GM21717 (cell line): ENCODE results near the gene ZNF469.
"Not testable (repeated sequence)": the region's sequence is repeated elsewhere in the genome, so short reads cannot be mapped to it uniquely, and the experiment has no call there.

Experiments used
- ATAC-seq: cut with Tn5 transposase; IDR thresholded peaks from one replicate; pipeline ENCODE4 v1.9.1; 2021; ENCODE audit warnings: mild to moderate bottlenecking, moderate library complexity; ENCODE audit not compliant: unreplicated experiment

Gene ZNF469

DNA sequence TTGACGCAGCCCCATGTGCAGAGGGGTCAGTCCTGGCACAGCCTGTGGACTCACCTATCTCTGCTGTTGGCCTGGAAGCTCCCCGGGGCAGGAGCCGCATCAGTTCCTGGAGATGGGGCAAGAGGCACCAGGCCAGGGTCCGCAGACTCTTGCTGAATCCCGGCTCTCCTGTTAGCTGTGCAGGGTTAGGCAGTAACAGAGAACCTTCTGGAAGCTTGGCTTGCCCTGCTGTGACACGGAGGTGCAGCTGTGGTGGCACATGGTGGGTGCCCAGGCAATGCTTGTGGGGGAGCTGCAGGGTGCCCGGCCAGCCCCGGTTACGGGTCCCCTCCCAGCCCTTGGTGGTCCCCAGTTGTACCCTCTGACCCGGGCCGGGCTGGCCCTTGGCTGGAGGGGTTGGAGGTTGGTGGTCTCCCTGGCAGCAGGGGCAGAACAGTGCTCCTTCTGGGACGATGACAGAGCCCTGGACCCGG, 26.0 kb upstream of the ZNF469 start:
- no peak for ATAC-seq

DNA sequence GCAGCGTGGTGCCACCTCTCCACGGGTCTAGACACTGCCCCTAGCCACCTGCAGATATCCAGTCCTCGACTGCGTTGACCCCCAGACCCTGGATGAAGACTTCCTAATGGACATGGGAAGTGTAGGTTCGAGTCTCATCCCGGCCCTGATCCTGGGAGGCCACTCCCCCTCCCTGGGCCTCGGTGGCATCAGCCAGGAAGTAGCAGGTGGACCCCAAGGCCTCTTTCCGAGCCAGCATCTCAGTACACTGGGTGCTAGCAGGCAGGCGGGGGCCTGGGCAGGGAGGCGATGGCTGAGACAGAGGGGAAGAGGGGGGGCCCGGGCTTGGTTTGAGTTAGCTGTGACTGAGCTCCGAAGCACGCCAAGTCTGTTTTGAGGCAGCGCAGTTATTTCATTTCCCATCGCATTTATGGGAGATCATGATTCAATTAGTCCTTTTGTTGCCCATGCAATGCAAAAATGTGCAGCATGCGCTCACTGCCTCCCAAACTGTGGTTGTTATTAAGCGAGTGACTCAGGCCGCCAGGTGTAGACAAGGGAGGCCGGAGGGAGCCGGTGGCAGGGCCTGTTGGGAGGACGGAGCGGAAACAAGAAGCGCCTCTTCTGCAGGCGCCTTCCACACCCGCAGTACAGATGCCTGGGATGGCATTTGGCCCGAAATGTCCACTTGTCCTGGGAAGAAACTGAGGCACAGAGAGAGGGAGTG, 25.3 kb upstream of the ZNF469 start:
- ATAC-seq: no peak

DNA sequence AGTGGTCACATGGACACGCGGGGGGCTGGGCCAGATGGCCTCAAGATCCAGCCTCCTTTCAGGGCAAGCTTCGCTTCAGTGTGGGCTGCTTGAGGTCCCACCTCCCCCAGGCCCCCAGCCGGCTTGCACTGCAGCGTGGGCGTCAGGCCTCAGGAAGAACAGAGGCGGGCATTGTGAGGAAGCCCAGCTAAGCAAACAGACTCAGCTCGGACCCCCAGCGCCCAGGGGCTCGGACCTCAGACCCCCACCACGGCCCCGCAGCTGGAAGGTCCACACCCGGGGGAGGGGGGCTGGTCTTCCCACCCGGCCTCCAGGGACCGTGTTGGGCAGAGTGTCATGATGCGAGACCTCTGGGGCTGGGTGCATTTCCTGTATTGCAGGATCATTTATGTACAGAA, 24.7 kb upstream of the ZNF469 start:
- no peak for ATAC-seq

DNA sequence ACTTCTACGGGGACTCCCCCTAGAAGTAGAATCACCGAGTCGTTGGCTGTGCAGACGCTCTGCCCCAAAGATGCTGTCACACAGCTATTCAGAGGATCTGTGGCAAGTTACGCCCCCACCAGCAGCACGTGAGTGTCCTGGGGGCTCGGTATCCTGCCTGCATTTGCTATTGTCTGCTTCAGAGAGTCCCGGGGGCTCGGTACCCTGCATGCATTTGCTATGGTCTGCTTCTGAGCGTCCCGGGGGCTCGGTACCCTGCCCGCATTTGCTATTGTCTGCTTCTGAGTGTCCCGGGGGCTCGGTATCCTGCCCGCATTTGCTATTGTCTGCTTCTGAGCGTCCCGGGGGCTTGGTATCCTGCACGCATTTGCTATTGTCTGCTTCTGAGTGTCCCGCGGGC, 23.8 kb upstream of the ZNF469 start:
- ATAC-seq: no peak

DNA sequence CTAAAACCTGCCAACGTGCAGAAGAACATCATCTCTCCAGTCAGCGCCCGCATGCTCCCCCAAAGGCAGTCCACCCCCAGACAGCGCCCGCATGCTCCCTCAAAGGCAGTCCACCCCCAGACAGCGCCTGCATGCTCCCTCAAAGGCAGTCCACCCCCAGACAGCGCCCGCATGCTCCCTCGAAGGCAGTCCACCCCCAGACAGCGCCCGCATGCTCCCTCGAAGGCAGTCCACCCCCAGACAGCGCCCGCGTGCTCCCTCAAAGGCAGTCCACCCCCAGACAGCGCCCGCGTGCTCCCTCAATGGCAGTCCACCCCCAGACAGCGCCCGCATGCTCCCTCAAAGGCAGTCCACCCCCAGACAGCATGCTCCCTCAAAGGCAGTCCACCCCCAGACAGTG, 22.4 kb upstream of the ZNF469 start:
- ATAC-seq: not testable (repeated sequence)

DNA sequence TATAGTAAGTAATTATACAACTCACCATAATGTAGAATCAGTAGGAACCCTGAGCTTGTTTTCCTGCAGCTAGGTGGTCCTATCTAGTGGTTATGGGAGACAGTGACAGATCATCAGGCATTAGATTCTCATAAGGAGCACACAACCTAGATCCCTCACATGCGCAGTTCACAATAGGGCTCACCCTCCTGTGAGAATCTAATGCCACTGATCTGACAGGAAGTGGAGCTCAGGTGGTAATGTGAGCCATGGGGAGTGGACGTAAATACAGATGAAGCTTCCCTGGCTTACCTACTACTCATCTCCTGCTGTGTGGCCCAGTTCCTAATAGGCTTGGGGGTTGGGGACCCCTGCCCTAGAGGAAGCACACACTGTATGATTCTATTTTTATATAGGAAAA, 21.8 kb upstream of the ZNF469 start:
- ATAC-seq: no peak

DNA sequence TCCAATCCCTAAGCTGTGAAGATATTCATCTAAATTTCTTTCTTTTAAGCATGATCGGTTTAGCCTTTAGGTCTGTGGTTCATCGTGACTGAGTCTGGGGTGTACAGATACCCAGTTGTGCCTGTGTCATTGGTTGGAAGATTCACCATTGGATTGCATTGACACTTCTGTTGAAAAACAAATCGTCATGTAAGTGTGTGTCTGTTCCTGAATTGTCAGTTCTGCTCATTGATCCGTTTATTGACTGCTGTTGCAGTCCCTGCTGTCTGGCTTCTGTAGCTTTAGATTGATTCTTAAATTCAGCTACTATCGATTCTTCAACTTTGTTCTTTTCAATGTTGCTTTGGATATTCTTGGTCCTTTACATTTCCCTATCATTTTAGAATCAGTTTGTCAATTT, 21.0 kb upstream of the ZNF469 start:
- no peak for ATAC-seq

DNA sequence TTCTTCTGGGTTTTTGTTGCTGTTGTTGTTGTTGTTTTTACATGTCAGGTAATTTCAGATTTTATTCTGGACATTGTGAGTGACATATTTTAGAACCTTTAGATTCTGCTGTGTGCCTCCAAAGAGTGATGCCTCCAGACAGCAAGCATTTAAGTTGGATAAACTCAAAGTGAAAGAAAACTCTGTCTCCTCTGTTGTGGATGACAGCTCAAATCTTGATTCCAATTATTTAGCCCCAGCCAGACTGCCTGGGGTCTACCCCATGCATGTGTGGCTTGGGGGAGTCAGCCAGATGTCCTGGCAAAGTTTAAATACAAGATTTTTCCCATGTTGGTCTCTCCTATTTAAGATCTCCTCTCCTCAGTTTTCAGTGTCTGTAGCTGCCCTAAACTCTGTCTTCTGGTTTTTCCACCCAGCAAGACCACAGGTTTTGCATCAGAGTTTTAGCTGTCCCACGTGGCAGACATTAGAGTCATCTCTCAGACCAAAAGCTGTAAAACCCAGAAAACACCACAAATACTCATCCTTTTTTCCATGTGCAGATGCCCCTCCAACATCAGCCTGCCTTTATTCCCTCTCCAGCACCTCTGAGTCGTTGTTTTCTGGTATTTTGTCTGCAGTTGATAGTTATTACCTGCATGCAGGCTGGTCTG, 19.4 kb upstream of the ZNF469 start:
- ATAC-seq: no peak

DNA sequence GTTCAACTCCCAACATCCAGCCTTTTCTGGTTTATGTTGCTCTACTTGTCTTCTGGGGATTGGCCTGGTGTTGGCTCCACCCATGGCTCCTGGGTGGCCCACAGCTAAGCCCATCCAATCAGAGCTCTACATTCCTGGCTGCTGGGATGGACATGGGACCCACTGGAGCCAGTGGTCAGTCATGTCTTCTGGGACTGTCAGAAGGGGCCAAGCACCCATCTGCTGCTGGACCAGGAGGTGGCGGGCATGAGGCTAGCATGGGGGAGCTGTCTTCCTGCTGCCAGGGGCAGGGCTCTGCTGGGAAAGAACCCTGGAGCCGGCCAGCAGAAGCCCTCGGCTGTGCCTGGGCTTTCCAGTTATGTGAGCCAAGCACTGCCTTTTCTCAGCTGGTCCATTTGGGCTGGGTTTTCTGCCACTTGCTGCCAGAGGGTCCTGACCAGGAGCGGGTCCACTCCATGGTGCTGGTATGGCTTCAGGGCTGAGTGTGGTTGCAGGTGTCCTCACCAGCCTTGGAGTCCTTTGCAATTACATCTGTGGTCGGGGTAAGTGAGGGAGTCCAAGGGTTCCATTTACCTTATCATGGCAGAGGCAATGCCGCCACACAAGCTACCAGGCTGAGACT, 17.4 kb upstream of the ZNF469 start:
- no peak for ATAC-seq

DNA sequence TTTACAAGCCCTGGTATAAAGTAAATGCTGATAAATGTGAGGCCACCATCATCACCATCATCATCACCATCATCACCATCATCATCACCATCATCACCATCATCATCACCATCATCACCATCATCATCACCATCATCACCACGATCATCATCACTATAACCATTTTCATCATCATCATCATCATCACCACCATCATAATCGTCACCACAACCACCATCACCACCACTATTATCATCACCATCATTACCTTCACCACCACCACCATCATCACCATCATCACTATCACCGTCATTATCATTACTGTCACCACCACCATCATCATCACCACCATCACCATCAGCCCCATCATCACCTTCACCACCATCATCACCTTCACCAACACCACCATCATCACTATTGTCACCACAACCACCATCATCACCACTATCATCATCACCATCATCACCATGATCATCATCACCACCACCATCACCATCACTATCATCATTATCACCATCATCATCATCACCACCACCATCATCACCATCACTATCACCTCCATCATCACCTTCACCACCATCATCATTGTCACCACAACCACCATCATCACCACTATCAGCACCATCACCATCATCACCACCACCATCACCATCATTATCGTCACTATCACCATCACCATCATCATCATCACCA, 16.6 kb upstream of the ZNF469 start:
- no peak for ATAC-seq

DNA sequence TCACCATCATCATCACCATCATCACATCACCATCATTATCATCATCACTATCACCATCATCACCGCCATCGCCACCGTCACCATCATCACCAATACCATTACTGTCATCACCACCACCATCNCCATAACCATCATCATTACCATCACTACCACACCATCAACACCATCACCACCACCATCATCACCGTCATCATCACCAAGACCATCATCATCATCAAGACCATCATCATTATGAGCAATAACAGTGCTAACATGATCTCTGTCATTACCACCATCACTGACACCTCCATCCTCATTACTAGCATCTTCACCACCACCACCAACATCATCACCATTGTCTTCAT, 16.1 kb upstream of the ZNF469 start:
- ATAC-seq: no peak

DNA sequence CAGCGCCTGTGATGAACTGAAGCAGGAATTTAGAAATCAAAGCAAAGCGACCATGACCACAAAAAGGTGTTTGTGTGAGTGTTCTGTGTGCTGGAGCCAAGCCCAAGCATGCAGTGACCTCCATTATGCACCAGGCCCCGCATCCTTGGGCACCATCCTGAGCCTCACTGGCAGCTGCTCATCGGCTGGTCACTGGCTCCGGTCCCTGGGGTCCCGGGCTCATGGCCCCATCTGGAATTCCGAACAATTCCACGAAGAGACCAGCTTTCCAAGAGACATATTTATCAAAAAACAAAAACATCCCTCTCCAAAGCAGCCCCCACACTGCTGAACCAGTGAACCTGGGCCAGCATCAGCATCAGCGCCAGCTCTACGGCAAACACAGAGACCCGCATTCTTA, 15.2 kb upstream of the ZNF469 start:
- ATAC-seq: no peak

DNA sequence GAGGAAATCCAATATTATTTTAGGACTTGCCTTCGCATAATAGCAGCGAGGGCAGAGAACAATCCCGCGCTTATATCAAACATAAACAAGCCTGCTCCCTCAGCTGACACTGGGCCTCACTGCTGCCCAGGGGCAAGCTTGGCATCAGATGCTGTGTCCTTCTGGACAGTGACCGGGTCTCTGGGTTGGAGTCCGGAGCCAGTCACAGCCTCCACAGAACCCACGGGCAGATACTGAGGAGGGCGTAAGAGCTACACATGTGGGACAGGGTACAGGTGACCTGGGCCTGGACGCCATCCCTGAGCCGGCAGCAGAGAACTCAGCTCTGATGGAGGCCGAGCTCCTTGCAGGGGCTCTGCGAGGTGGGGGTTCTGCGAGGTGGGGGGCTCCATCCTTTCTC, 14.7 kb upstream of the ZNF469 start:
- ATAC-seq: no peak

DNA sequence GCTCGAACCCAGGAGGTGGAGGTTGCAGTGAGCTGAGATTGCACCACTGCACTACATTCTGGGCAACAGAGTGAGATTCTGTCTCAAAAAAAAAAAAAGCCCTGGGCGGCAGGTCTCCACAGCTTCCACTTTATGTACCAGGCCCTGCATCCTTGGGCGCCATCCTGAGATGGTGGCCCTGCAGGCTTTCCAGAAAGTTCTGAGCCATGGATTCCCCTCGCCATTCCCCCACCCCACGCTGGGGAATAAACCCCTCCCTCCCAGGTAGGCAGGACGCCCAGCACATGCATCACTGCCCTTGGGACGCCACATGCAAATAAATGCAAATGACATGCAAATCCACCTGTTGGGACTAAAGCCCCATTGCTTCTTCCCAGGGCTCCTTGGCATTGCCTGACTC, 13.8 kb upstream of the ZNF469 start:
- no peak for ATAC-seq

DNA sequence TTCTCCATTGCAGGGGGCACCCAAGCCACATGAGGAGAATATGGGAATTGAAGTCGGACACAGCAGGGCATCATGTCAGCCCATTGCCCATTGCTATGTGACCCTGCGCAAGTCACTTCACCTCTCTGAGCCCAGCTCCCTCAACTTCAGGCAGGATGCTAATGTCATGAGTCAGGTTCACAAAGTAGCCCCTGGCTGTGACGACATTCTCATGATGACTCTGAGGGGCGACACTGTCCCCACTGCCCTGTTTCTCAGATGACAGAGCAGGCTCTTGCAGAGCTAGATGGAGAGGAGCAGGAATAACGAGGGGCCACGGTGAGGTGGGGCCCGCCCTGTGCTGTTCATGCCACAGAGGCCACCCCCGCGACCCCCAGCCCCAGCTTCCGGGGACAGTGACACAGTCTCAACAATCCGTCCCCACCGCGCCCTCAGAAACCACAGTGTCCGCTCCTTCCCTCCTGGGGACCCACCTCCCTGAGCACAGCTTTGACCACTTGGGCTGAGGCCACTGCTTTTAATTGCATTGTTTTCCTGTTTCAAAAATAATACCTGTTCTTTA, 13.2 kb upstream of the ZNF469 start:
- ATAC-seq: no peak

DNA sequence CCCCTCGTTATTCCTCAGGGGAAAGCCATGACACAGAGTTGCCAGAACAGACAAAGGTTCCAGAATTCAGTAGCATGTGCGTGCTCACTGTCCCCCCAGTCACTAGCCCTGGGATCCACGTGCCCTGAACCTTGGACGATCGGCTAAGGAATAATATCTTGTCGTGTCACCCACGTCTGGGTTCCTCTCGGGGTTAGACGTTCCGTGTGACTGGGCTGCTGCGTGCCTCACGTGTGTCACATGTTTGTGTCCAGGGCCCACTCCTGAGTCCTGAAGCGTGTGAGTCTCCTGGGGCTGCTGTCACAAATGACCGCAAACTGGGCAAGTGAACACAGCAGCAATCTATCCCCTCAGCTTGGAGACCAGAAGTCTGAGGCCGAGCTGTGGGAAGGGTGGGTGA, 12.4 kb upstream of the ZNF469 start:
- no peak for ATAC-seq

DNA sequence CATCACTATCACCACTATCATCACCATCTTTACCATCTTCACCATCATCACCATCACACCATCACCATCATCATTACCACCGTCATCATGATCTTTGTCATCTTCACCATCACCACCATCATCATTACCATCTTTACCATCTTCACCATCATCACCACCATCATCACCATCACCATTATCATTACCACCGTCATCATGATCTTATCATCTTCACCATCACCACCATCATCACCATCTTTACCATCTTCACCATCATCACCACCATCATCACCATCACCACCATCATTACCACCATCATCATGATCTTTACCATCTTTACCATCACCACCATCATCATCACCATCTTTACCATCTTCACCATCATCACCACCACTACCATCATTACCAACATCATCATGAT, 10.2 kb upstream of the ZNF469 start:
- no peak for ATAC-seq

DNA sequence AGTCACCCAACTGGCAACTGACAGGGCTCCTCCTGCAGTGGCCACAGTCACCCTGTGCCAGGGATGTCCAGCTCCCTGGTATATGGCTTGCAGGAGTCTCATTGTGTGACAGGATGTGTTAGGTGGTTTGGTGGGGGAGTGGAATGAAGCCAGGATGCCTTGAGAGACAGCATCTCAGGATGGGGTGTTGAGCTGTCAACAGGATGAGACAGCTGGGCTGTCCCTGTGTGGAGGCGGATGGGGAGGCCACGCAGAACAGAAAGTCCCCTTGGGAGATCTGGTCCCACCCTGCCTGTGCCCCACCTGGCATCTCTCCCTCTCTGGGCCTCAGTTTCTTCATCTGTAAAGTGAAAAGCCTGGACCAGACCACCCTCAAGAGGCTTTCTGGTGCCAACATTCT, 9.5 kb upstream of the ZNF469 start:
- ATAC-seq: no peak

DNA sequence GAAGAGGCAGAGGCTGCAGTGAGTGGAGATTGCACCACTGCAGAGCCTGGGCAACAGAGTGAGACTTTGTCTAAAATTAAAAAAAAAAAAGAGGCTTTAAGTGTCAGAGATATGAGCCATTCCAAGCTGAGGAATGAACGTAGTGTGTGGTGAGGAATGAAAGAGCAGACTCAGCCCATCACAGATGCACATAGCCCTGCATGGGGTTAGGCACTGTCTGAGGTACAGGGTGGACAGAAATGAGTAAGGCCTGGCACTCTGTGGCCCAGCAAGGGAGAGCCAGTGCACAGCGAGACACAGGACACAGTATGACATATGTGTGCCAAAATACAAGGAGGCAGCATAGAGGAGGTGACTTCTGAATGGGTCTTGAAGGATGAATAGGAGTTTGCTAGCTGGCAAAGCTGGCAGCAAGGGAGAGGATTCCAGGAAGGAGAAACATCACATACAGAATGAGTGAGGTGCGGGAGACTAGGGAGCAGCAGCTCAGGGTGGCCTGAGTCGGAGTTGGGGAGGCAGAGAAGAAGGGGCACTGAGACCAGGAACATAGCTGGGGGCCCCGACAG, 8.7 kb upstream of the ZNF469 start:
- no peak for ATAC-seq

DNA sequence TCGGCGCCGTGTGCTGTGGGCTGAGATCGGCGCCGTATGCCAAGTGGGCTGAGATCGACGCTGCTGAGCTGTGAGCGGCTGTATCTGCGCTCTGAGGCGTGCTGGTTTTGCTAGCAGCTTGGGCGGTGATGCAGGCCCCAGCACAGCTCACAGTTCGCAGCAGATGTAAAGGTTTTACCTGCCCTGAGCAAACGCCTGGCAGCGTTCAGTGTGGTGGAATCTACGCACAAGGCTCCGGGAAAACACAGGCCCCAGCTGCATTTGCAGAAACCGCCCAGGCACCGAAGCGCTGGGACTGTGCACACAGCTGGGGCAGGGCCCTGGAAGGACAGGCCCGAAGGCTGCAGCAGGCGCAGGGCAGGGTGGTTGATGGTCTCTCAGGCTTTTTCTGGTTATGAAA, 8.0 kb upstream of the ZNF469 start:
- no peak for ATAC-seq

DNA sequence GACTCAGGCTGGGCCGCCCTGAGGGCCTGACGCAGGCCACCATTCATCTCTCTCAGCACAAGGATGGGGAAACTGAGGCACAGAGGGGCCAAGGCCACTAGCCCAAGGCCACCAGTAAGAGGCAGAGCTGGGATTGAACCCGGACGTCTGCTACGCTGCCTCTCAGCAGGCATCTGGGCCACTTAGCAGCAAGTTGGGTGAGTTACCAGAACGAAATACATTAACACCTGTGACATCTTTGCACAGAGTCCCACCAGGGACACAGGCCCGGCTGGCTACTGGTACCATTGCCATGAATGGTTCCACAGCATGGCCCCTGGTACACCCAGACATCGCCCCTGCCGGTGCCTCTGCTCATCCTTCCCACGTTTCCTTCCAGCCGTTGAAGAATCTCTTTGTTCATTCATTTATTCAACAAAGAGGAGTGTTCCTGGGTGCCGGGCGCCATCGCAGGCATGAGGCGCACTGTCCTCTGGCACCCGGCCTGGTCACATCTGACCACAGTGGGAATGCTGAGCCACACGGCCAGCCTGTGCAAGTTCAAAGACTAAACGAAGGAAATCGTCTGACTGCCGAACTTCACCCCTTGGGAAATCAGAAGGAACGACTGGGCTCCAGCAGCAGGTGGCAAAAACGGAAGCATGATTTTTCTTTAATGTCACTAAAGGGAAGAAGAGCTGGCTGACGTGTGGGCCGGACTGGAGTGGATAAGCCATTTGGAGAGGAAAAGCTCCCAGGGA, 7.4 kb upstream of the ZNF469 start:
- ATAC-seq: no peak
